ENCODE results near the gene C1QTNF6.

Gene C1QTNF6

GRCh38 chr22:37156686-37157435 is 31.2 kb downstream of the C1QTNF6 start:
- ATAC-seq: no peak
- TF ChIP-seq PPARA (CRISPR knock-in tag; IDR thresholded peaks at IDR 0.05; ENCODE audit: borderline replicate concordance): no peak
- TF ChIP-seq ZNF8 (CRISPR knock-in tag; IDR thresholded peaks at IDR 0.05): no peak
- no peak for TF ChIP-seq SNAI2 (CRISPR knock-in tag; IDR thresholded peaks at IDR 0.05)
- TF ChIP-seq ZNF565 (CRISPR knock-in tag; conservative IDR thresholded peaks at IDR 0.05; ENCODE audit: low read depth): no peak
- no peak for TF ChIP-seq BACH2 (CRISPR knock-in tag; IDR thresholded peaks at IDR 0.05; ENCODE audit: borderline replicate concordance)
- TF ChIP-seq OSR1 (CRISPR knock-in tag; IDR thresholded peaks at IDR 0.05): no peak
- TF ChIP-seq PATZ1 (CRISPR knock-in tag; IDR thresholded peaks at IDR 0.05; ENCODE audit: borderline replicate concordance): no peak
- TF ChIP-seq CREB5 (CRISPR knock-in tag; IDR thresholded peaks at IDR 0.05; ENCODE audit: low read depth): no peak
- TF ChIP-seq TOX (CRISPR knock-in tag; IDR thresholded peaks at IDR 0.05; ENCODE audit: borderline replicate concordance): no peak
- TF ChIP-seq ZFP30 (CRISPR knock-in tag; IDR thresholded peaks at IDR 0.05): no peak
- no peak for TF ChIP-seq ZNF70 (CRISPR knock-in tag; IDR thresholded peaks at IDR 0.05)
- no peak for TF ChIP-seq RARB (CRISPR knock-in tag; IDR thresholded peaks at IDR 0.05)
- TF ChIP-seq ZFP3 (CRISPR knock-in tag; IDR thresholded peaks at IDR 0.05): no peak
- TF ChIP-seq GLIS3 (CRISPR knock-in tag; IDR thresholded peaks at IDR 0.05): no peak
- no peak for TF ChIP-seq TCF4 (CRISPR knock-in tag; IDR thresholded peaks at IDR 0.05; ENCODE audit: borderline replicate concordance)
- no peak for TF ChIP-seq ESRRG (CRISPR knock-in tag; IDR thresholded peaks at IDR 0.05)

GRCh38 chr22:37155971-37156370 is 32.1 kb downstream of the C1QTNF6 start:
- no peak for ATAC-seq
- no peak for TF ChIP-seq TCF4 (CRISPR knock-in tag; IDR thresholded peaks at IDR 0.05; ENCODE audit: borderline replicate concordance)
- TF ChIP-seq ZNF565 (CRISPR knock-in tag; conservative IDR thresholded peaks at IDR 0.05; ENCODE audit: low read depth): no peak
- TF ChIP-seq POU6F1 (CRISPR knock-in tag; IDR thresholded peaks at IDR 0.05; ENCODE audit: borderline replicate concordance, low read depth): no peak
- TF ChIP-seq ZFP30 (CRISPR knock-in tag; IDR thresholded peaks at IDR 0.05): no peak
- TF ChIP-seq RARB (CRISPR knock-in tag; IDR thresholded peaks at IDR 0.05): no peak
- no peak for TF ChIP-seq GLIS3 (CRISPR knock-in tag; IDR thresholded peaks at IDR 0.05)
- no peak for TF ChIP-seq TSHZ2 (CRISPR knock-in tag; IDR thresholded peaks at IDR 0.05)
- TF ChIP-seq CREB5 (CRISPR knock-in tag; IDR thresholded peaks at IDR 0.05; ENCODE audit: low read depth): no peak
- no peak for TF ChIP-seq ZC3H10 (CRISPR knock-in tag; IDR thresholded peaks at IDR 0.05)
- no peak for TF ChIP-seq OSR1 (CRISPR knock-in tag; IDR thresholded peaks at IDR 0.05)
- TF ChIP-seq CSRNP3 (CRISPR knock-in tag; IDR thresholded peaks at IDR 0.05): no peak
- no peak for TF ChIP-seq ZFP3 (CRISPR knock-in tag; IDR thresholded peaks at IDR 0.05)
- no peak for TF ChIP-seq ISL1 (CRISPR knock-in tag; IDR thresholded peaks at IDR 0.05)
- TF ChIP-seq CSDC2 (CRISPR knock-in tag; IDR thresholded peaks at IDR 0.05): no peak
- no peak for TF ChIP-seq ARNTL (CRISPR knock-in tag; IDR thresholded peaks at IDR 0.05; ENCODE audit: borderline replicate concordance, low read depth)
- TF ChIP-seq ESRRG (CRISPR knock-in tag; IDR thresholded peaks at IDR 0.05): no peak
- no peak for TF ChIP-seq ZNF8 (CRISPR knock-in tag; IDR thresholded peaks at IDR 0.05)
- no peak for TF ChIP-seq SNAI2 (CRISPR knock-in tag; IDR thresholded peaks at IDR 0.05)
- TF ChIP-seq PPARA (CRISPR knock-in tag; IDR thresholded peaks at IDR 0.05; ENCODE audit: borderline replicate concordance): no peak
- no peak for TF ChIP-seq ZNF70 (CRISPR knock-in tag; IDR thresholded peaks at IDR 0.05)
